HG03457 (cell line): Measurements from ENCODE around the gene PTPN20.

ENCODE experiments used
- ATAC-seq: cut with Tn5 transposase; IDR thresholded peaks from one replicate; pipeline ENCODE4 v1.9.1; 2021; ENCODE audit warnings: moderate number of reproducible peaks; ENCODE audit not compliant: unreplicated experiment

The PTPN20 gene

GRCh38 chr10:47031901-47032465 lies 120.8 kb downstream of the PTPN20 start:
- no peak for ATAC-seq

- no peak for ATAC-seq
Measured at GRCh38 chr10:47033081-47033480, 121.9 kb downstream of the PTPN20 start.

GRCh38 chr10:47033541-47034270 lies 122.5 kb downstream of the PTPN20 start:
- ATAC-seq: no peak

GRCh38 chr10:47034441-47035051 lies 123.3 kb downstream of the PTPN20 start:
- ATAC-seq: no peak

GRCh38 chr10:47035171-47035818 lies 124.1 kb downstream of the PTPN20 start:
- ATAC-seq: no peak

GRCh38 chr10:47035819-47036337 lies 124.7 kb downstream of the PTPN20 start:
- ATAC-seq: no peak

- ATAC-seq: no peak
Measured at GRCh38 chr10:47036771-47037170, 125.5 kb downstream of the PTPN20 start.

- no peak for ATAC-seq
Measured at GRCh38 chr10:47037654-47038425, 126.6 kb downstream of the PTPN20 start.

- no peak for ATAC-seq
Measured at GRCh38 chr10:47038881-47039561, 127.8 kb downstream of the PTPN20 start.

- no peak for ATAC-seq
Measured at GRCh38 chr10:47039562-47039913, 128.3 kb downstream of the PTPN20 start.

GRCh38 chr10:47040041-47040491 lies 128.8 kb downstream of the PTPN20 start:
- ATAC-seq: no peak

- ATAC-seq: no peak
Measured at GRCh38 chr10:47040681-47041080, 129.5 kb downstream of the PTPN20 start.

- no peak for ATAC-seq
Measured at GRCh38 chr10:47041396-47042198, 130.4 kb downstream of the PTPN20 start.

GRCh38 chr10:47042199-47042473 lies 130.9 kb downstream of the PTPN20 start:
- no peak for ATAC-seq

GRCh38 chr10:47042780-47043750 lies 131.8 kb downstream of the PTPN20 start:
- ATAC-seq: no peak

- ATAC-seq: no peak
Measured at GRCh38 chr10:47043928-47044538, 132.8 kb downstream of the PTPN20 start.

- no peak for ATAC-seq
Measured at GRCh38 chr10:47044741-47045140, 133.5 kb downstream of the PTPN20 start.

- no peak for ATAC-seq
Measured at GRCh38 chr10:47045331-47045861, 134.2 kb downstream of the PTPN20 start.
